Neural cell (in vitro differentiated cells): ENCODE results near the gene CNTNAP2.

Experiments
- CTCF ChIP-seq: fragments of 450-650 bp; IDR thresholded peaks from 2 replicates; pipeline ENCODE4 v1.5.1; 2014; ENCODE audit warnings: antibody characterized with exemption, mild to moderate bottlenecking, moderate library complexity; ENCODE audit not compliant: poor library complexity, severe bottlenecking
- EP300 ChIP-seq: fragments of 450-650 bp; conservative IDR thresholded peaks from 2 replicates; pipeline ENCODE4 v1.6.1; 2014; ENCODE audit warnings: antibody characterized with exemption, mild to moderate bottlenecking, moderate library complexity; ENCODE audit not compliant: poor library complexity, severe bottlenecking
- EZH2 ChIP-seq: fragments of 200-600, 300-800 bp; shearing (Covaris generic), sonication (generic); IDR thresholded peaks from 2 replicates; pipeline ENCODE4 v1.6.1; 2014; ENCODE audit warnings: antibody characterized with exemption, low read length, borderline replicate concordance, mild to moderate bottlenecking; ENCODE audit not compliant: insufficient read depth, poor library complexity, severe bottlenecking
- MXI1 ChIP-seq: fragments of 450-650 bp; conservative IDR thresholded peaks from 2 replicates; pipeline ENCODE4 v1.6.1; 2014; ENCODE audit warnings: antibody characterized with exemption, mild to moderate bottlenecking; ENCODE audit not compliant: poor library complexity, severe bottlenecking
- POLR2AphosphoS5 ChIP-seq: IDR thresholded peaks from 2 replicates; pipeline ENCODE4 v1.6.1; 2012
- RAD21 ChIP-seq: fragments of 450-650 bp; conservative IDR thresholded peaks from 2 replicates; pipeline ENCODE4 v1.6.1; 2014; ENCODE audit warnings: antibody characterized with exemption, mild to moderate bottlenecking, moderate library complexity
- SMC3 ChIP-seq: fragments of 450-650 bp; conservative IDR thresholded peaks from 2 replicates; pipeline ENCODE4 v1.6.1; 2014; ENCODE audit warnings: antibody characterized with exemption, mild to moderate bottlenecking, moderate library complexity; ENCODE audit not compliant: poor library complexity
- TF ChIP-seq, protein P1 (sequence below): IDR thresholded peaks from 2 replicates; pipeline ENCODE4 v1.6.1; 2012; ENCODE audit warnings: borderline replicate concordance

- no peak for TF ChIP-seq CTCF
- no peak for TF ChIP-seq POLR2AphosphoS5
- TF ChIP-seq RAD21: no peak
- no peak for TF ChIP-seq SMC3
- TF ChIP-seq, protein P1, sequence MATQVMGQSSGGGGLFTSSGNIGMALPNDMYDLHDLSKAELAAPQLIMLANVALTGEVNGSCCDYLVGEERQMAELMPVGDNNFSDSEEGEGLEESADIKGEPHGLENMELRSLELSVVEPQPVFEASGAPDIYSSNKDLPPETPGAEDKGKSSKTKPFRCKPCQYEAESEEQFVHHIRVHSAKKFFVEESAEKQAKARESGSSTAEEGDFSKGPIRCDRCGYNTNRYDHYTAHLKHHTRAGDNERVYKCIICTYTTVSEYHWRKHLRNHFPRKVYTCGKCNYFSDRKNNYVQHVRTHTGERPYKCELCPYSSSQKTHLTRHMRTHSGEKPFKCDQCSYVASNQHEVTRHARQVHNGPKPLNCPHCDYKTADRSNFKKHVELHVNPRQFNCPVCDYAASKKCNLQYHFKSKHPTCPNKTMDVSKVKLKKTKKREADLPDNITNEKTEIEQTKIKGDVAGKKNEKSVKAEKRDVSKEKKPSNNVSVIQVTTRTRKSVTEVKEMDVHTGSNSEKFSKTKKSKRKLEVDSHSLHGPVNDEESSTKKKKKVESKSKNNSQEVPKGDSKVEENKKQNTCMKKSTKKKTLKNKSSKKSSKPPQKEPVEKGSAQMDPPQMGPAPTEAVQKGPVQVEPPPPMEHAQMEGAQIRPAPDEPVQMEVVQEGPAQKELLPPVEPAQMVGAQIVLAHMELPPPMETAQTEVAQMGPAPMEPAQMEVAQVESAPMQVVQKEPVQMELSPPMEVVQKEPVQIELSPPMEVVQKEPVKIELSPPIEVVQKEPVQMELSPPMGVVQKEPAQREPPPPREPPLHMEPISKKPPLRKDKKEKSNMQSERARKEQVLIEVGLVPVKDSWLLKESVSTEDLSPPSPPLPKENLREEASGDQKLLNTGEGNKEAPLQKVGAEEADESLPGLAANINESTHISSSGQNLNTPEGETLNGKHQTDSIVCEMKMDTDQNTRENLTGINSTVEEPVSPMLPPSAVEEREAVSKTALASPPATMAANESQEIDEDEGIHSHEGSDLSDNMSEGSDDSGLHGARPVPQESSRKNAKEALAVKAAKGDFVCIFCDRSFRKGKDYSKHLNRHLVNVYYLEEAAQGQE: no peak
- no peak for TF ChIP-seq EZH2
- TF ChIP-seq MXI1: no peak
- no peak for TF ChIP-seq EP300
These were observed 1919.3 kb downstream of the CNTNAP2 start for GRCh38 chr7:148035950-148036349.
